Stimulated activated CD4-positive, alpha-beta T cell treated with anti-CD3 and anti-CD28 coated beads, Interleukin-4, amount 100 ng/mL, for 24 hours (primary cell): ENCODE results near the gene INPP5A.
"Not testable (repeated sequence)": the region's sequence is repeated elsewhere in the genome, so short reads cannot be mapped to it uniquely, and the experiment has no call there.

Source experiments
- DNase-seq: peaks from one replicate; pipeline ENCODE4 v3.0.0-alpha.2; 2020

INPP5A gene

DNA sequence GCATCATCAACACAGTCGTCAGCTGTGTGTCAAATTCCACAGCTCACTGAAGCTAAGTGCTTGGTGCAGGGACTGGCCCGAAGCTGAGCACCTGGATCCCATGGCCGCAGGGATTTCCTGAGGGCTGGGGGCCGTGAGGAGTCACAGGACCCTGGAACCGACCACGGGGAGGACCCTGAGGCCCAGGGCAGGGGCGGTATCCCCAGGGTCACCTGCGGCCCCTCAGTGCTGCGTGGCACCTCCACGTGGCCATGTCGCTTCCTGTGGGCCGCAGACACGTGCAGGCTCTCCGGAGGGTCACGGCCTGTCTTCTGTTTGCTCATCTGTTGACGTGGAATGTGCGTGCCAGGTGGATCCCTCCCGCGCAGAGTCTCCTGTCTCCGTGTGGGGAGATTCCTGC is 194.9 kb downstream of the INPP5A start:
- DNase-seq = no peak

DNA sequence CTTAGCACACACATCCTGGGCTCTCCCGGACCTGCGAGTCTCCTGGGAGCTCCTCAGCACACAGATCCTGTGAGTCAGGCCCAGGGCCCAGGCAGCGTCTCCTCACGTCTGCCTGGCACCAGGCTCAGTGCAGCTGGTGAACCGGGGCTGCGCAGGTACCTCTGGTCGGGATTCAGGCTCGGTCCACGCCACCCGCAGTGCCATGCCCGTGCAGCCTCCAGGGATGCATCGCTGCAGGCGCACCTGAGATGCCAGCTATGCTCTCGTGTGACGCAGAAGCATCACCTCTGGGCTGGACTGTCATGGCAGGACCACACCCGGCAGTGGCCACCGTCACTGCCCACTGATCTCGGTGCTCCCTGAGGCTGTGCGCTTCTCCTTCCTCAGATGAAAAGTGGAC is 196.3 kb downstream of the INPP5A start:
- no peak for DNase-seq

GRCh38 chr10:132735341-132735775 is 197.8 kb downstream of the INPP5A start:
- no peak for DNase-seq

- DNase-seq = no peak
Observed at GRCh38 chr10:132735923-132736391, 198.4 kb downstream of the INPP5A start.

- DNase-seq = no peak
Observed at GRCh38 chr10:132737390-132738048, 199.9 kb downstream of the INPP5A start.

DNA sequence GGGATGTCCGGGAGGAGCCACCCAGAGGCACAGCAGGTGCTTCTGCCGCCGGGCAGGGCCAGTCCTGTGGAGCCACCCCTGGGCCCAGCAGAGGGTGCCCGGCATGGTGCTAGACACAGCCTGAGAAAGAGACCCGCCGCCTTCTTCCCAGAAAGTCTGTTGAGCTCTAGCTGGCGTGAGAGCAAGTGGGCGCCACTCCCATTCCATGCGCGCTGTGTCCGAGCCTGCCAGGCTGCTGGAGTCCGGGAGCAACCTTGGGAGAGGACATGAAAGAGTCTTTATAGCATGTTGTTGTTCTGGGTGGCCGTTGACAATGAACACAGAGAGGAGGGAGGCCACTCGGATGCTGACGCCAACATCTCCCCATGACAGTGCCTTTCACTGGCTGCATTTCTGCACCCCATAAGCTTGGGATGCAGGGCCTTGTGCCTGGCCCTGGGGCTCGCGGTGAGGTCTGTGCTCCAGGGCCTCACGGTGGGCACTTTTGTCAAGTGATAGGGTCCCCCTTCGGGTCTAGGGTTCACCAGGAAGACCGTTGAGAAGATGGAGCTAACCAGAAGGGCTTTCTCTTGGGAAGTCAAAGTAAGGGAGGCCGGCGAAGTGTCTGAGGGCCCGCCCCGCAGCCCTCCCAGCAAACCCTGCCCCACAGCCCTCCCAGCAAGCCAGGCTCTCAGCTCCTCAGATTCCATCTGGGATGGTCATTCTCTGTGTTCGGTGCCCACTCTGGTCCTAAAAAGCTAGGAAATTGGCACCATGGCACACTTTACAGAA is 201.1 kb downstream of the INPP5A start:
- DNase-seq = no peak

GRCh38 chr10:132739225-132739613 is 201.6 kb downstream of the INPP5A start:
- no peak for DNase-seq

- no peak for DNase-seq
Observed at GRCh38 chr10:132740588-132740987, 203.0 kb downstream of the INPP5A start.

DNA sequence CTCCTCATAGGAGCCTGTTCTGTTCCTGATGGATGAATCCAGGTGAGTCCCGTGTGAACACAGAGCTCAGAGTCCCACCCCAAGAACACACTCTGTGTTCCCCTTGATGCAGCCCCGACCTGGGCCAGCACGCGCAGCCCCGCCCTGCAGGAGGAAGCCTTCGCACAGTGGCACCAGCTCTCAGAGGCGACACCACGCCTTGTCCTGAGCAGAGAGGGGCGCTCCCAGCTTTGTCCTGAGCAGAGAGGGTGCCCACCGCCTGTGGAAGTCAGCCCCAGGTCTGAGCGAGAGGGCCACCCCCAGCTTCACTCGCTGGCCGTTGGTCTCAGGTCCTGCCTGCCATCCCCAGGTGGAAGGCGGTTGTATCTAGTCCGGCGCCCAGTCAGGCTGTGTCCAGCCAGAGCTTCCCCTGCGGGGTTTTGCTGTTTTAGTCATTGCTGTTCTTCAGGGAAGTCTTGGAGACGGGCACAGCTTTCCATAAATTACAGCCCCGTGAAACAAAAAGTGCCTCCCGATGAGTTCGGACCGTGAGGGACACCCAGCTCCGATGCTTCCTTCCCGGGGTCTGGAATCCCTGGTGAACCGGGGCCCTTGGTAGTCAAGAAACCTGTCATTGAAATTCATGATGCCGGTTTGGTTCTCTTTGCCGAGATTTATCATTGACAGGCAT is 204.7 kb downstream of the INPP5A start:
- no peak for DNase-seq

DNA sequence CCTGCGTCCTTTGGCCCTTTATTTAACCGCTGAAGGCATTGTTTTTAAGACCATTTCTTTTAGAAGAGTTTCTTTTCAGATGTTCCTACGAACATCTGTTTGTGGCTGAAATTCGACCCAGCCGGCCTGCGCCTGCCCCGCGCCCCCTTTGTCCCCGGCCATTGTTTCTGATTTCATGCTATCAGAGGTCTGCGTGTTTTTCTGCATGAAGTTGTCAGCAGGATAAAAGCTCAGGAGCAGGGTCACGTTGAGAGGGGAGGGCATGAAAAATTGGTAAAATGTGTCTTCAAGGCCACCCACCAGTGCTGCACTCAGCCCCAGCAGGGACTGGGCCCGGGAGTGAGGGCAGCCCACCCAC is 205.2 kb downstream of the INPP5A start:
- no peak for DNase-seq

- not testable (repeated sequence) for DNase-seq
Observed at GRCh38 chr10:132743196-132743924, 205.8 kb downstream of the INPP5A start.

GRCh38 chr10:132743925-132744490 is 206.4 kb downstream of the INPP5A start:
- no peak for DNase-seq

- no peak for DNase-seq
Observed at GRCh38 chr10:132744839-132745238, 207.3 kb downstream of the INPP5A start.

GRCh38 chr10:132745511-132745910 is 207.9 kb downstream of the INPP5A start:
- DNase-seq = no peak

DNA sequence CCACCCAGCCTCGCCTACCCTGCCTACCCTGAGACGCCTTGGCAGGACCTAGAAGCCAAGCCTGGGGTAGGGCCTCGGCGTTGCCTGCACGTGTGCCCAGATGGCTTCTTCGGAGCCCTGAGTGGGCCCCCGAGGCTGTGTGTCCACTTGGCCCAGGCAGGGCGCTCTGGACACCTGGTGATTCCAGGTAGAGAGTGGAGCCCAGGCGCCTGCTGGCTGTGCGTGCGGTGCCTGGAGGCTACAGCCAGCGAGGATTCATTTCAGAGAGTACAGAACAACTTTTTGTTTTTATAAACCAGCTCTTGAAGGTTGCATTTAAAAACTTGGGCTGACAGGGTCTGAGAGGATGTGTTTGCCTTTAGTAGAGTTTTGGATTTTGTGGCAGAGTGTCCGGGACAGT is 208.4 kb downstream of the INPP5A start:
- no peak for DNase-seq

DNA sequence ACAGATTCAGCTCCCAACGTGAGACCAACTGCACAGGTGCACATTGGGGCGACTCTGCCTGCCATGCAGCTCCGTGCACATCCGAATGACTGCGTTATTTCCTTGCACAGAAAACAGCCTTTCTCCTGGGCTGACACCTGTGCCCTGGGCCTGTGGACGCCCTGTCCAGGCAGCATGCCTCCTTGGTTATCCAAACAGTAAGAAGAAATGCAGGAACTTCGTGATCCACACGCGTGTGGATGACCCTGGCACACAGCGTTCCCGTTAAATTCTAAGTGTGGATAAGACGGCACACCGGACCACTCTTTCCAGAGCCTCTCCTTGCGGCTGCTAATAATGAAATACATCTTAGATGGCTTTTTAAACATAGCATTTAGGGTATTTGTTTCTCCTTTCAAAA is 208.8 kb downstream of the INPP5A start:
- DNase-seq = no peak

- no peak for DNase-seq
Observed at GRCh38 chr10:132746801-132747625, 209.4 kb downstream of the INPP5A start.

DNA sequence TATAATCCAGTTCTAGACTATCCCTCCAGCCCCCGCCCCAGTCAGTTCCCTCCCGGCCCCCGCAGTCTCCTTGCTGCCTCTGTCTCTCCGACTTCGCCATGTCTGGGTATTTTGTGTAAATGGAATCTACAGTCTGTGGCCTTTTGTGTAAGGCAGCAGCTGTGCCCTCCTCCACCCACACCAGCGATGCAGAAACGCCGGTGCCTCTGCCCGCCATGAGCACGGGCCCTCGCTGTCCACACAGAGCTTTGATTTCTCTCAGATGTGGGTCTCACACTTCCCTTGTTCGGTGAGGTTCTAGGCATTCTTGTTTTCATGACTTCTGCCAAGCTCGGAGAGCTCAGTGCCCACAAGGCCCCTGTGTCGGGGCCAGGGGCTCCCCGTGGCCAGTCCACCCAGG is 210.5 kb downstream of the INPP5A start:
- no peak for DNase-seq

DNA sequence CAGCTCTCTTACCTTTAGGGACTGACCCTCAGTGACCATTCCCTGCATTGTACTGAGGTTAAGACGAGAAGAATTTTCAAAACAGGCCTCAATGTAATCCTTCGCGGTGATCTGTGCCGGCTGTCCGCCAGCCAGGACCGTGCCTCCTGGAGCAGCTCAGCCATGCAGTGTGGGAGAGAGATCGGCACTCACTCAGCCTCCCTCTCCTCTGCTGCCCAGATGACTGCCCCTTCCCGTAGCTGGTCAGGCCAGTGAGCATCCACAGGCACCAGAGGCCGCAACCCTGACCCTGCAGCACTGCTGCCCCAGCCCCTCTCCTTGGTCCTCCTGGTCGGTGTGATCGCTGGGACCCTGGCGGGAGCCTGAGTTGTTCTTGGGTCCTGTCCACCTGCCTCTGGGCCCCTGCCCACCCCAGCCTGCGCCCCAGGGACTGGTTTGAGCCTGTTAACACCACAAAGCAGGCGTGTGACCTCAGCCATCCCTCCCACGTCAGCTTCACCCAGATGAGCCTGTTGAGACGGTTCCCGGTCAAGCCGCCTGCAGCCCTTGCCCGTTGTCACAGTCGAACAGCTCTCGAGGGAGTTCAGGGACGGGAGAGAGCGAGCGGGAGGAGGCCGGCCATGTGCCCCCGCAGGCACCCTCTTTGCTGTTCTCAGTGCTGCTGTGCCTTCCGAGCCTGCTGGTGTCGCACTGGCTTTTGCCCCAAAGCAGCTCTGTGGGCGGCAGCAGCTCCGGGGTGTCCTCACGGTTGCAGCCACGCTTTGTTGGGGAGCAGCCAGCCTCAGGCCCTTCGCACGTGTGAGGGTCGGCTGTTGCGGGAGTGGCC is 211.2 kb downstream of the INPP5A start:
- DNase-seq = no peak

DNA sequence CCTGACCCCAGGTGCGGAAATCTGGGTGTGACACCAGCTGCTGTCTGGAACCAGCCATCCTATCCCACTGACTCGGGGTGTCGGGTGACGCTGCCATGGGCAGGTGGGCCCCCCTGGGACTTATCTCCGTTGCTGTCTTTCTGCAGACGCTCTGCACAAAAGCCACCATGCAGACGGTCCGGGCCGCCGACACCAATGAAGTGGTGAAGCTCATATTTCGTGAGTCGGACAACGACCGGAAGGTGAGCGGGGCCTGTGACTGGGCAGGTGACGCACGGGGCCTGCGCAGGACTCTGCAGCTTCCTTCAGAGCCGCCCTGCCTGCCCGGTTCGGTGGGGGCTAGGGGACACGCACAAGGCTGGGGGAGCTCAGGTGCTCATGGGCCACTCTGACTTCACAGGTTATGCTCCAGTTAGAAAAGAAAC is 211.8 kb downstream of the INPP5A start:
- no peak for DNase-seq

GRCh38 chr10:132750936-132751335 is 213.3 kb downstream of the INPP5A start:
- no peak for DNase-seq
